NCI-H1694 (cell line): ENCODE results near the gene MRPL41.
"Not testable (repeated sequence)": the region's sequence is repeated elsewhere in the genome, so short reads cannot be mapped to it uniquely, and the experiment has no call there.

Experiments
- DNase-seq: peaks from one replicate; lab custom pipeline; 2025; lab: John Stamatoyannopoulos, UW

The MRPL41 gene

DNA sequence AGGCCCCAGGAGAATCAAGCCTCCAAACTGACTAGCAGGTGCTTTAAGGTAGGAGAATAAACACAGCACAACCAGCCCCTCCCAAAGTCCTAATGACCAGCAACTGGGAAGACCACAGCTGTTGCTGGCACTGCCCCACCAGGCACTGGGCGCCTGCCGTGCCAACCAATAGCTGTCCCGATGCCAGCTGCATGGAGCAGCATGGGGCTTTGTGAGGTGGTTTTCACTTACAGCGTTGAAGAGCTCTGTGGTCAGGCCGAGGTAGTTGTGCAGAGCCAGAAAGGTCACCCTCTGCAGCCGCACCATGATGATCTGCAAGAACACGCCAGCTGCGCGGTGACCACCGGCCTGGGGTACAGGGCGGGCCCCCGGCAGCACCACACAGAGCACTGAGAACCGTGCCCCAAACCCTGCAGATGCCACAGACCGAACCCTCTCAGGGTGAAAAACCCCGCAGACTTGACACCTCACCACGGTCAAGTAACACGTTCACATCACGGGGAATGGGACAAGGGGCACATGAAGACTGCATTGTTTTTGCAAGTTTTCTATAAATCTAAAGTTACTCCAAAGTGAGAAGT, 30.2 kb upstream of the MRPL41 start:
- no peak for DNase-seq

DNA sequence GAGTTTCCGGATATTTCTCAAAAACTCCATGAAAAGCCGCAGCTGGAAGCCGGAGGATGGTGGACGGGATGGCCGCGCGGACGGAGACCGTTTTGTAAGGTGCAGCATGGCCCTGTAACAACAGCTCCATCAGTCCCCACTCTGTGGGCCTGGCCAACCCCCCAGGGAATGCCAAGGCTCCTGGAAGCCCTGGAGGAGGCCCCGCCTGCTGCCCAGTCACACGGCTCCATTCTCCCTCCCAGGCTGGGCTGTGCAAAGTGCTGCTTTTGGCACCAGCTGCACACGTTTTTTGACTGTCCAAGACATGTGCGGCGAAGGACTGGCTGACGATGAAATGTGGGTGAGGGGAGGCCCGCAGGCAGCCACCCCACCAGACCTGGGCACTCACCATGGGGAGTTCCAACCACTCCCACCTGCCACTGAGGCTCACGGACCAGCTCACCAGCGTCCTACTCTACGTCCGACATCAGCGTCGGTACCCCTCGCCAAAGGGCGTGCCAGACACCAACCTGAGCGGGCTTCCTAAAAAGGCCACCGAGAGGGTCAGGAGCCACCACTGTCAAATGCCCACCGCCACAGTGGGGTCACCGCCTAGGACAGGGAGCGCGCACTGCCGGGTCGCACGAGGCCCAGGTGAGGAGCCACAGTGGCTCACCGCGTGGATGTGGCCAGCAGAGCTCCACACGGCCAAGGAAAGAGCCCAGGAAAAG, 28.8 kb upstream of the MRPL41 start:
- DNase-seq = no peak

DNA sequence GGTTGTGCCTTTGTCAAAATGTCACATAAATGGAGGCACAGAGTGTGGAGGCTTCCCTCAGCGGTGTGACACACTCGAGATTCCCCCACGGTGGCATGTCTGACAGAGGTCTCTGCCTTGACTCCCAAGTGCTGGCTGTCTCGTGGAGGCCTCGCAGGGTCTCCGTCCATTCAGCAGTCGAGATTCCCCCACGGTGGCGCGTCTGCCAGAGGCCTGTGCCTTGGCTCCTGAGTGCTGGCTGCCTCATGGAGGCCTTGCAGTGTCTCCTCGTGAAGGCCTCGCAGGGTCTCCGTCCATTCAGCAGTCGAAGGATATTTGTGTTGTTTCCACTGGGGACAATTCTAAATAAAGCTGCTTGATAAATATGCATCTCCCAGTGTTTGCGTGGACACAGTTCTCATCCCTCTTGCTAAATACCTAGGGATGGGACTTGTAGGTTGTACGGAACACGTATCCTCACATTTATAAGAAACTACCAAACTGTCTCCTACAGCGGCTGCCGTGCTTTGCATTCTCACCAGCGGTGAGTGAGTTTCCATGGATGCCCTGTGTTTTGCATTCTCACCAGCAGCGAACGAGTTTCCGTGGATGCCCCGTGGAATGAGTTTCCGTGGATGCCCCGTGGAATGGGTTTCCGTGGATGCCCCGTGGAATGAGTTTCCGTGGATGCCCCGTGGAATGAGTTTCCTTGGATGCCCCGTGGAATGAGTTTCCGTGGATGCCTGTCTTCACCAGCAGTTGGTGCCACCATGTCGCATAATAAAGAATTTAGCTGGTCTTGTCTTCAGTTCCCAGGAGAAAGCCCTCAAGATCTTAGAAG, 27.3 kb upstream of the MRPL41 start:
- DNase-seq = no peak

DNA sequence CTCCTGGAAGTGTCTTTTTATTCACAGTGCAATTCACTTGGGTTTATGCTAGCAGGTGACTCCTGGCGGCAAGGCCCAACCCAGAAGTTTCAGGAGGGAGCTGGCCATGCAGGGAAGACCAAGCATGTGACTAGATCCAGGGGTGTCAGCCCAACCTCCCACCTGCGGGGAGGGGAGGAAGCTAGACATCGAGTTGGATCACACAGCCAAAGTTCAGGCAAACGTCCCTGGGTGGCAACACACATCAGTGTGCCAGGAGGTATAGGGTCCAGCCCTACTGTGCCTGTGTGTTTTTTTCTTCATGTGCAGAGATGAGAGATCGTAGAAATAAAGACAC, 26.7 kb upstream of the MRPL41 start:
- no peak for DNase-seq

DNA sequence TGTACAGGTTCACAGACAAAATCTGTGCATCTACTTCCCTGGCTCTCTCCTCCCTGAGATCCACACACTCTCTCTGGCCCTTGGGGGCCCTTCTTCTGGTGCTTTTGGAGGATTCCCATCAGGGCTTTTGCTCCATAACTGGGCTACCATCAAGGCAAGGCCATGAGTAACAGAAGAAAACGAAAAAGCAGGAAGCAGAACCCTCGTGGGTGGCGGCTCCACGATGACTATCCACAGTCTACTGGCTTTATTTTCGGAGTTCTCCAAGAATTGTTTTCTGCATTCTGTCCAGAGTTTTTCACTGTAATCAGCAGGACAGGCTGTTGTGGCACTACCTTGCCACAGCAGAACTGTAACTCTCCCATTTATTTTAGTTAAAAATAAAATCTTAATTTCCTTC, 21.3 kb upstream of the MRPL41 start:
- DNase-seq = no peak

DNA sequence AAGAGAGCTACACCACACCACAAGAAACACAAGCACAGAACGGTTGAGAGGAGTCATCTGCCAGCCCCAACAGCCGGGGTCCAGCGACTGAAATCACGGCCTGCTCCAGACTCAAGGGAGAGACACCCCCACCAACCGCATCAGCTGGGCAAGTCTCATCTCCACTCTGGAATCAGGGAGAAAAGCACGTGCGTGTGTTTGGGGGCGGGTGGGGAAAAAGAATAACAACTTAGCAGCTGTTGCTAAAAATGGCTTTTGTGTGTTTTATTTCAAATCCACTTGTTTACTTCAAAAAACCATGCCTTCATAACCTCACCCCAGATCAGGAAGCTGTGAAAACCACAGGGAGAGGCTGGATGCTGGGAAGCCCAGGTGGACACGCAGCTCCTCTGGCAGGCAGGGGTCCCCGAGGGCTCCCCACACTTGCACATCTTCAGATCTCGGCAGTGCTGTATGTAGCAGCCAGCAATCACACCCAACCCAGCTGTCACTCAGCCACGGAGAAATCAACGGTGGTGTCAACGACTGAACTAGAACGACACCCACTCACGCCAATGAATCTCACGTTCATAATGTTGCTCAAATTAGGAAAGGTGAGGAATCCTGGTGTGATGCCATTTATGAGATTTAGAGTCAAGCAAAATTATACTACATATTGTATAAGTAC, 20.4 kb upstream of the MRPL41 start:
- DNase-seq = no peak

DNA sequence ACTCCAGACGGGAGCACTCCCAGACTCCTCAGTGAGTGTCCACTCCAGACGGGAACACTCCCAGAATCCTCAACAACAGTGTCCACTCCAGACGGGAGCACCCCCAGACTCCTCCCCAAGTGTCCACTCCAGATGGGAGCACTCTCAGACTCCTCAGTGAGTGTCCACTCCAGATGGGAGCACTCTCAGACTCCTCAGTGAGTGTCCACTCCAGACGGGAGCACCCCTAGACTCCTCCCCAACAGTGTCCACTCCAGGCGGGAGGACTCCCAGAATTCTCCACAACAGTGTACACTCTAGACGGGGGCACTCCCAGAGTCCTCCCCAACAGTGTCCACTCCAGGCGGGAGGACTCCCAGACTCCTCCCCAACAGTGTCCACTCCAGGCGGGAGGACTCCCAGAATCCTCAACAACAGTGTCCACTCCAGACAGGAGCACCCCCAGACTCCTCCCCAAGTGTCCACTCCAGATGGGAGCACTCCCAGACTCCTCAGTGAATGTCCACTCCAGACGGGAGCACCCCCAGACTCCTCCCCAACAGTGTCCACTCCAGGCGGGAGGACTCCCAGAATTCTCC, 18.7 kb upstream of the MRPL41 start:
- not testable (repeated sequence) for DNase-seq

DNA sequence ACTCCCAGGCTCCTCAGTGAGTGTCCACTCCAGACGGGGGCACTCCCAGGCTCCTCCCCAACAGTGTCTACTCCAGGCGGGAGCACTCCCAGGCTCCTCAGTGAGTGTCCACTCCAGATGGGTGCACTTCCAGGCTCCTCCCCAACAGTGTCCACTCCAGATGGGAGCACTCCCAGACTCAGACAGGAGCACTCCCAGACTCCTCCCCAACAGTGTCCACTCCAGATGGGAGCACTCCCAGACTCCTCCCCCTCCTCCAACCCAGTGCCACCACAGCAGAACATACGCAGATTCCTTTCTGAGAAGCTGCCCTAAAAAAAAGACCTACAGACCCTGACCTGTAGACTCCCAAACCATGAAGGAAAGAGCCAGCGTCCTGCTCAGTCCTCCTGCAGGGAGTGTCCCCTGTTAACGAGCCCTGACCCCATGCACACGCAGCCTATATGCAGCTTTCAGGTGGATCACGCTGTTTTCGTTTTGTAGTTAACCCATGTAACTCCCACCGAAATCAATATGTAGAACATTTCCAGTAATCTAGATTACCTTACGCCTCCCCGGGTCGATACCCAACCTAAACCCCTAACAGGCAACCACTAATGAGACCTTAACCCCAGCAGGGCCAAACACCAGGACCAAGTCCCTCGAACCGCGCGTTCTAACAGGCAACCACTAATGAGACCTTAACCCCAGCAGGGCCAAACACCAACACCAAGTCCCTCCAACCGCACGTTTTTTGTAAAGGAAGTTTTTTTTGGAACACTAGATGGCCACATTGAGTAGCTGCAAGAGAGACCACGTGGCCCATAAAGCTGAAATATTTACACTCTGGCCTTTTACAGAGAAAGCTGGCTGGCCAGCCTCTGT, 17.2 kb upstream of the MRPL41 start:
- DNase-seq = no peak

DNA sequence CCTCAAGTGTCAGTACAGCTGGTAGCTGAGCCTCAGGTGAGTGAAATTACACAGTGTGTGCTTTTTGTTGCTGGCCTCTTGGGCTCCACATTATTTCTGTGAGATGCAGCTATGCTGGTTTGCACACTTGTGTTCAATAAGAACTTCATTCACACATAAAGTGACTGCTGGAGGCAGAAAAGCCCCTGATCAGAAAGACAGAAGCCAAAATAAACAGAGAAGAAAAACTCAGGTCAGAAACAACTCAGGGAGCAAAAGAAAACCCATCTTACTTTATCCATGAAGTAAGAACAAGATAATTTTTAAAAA, 16.6 kb upstream of the MRPL41 start:
- DNase-seq = no peak

DNA sequence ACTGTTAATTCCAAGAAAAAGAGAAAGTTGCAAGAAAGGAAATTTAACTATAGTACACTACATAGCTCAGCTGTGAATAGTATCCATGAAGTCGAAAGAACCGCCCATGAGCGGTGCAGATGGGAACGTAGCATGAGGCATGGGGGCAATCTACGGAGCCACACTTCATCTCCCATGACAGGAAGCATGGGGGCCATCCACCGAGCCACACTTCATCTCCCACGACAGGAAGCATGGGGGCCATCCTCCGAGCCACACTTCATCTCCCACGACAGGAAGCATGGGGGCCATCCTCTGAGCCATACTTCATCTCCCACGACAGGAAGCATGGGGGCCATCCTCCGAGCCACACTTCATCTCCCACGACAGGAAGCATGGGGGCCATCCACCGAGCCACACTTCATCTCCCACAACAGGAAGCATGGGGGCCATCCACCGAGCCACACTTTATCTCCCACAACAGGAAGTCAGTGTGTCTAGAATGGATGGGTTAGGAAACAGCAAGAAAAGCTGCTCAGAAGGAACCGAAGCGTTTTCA, 15.0 kb upstream of the MRPL41 start:
- DNase-seq = not testable (repeated sequence)

DNA sequence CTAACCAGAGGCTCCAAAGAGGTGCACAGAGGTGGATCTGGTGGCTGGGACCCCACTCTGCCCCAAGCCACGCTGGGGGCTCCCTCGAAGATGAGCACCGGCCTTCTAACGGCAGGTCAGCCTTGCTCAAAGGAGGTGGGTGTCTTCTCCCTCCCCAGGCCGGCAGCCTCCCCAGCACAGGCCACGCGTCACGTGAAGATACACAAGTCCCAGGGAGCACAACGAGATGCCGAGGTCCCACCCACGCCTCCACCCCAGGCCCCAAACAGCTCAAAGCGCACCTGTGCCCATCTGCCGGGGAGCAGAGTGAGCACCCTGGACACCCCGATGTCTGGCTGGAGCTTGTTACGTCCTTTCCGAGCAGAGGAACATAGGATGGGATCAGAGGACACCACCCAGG, 13.6 kb upstream of the MRPL41 start:
- no peak for DNase-seq

DNA sequence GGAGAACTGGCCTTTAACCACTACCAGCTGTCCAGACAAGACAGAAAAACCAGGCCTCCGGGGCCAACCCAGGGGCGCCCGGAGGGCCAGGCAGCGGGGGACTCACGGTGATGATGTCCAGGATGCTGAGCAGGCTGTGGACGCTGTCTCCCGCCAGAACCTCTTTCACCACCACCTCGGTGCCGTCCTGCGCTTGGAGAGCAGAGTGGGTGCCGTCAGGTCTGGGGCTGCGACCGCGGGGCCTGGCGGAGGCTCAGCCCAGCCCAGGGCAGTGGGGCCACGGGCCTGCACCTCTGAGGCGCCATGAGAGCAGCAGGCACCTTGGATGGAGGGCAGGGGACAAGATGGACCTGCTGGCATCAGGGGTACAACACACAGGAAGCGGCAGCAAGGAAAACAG, 11.1 kb upstream of the MRPL41 start:
- DNase-seq = no peak

DNA sequence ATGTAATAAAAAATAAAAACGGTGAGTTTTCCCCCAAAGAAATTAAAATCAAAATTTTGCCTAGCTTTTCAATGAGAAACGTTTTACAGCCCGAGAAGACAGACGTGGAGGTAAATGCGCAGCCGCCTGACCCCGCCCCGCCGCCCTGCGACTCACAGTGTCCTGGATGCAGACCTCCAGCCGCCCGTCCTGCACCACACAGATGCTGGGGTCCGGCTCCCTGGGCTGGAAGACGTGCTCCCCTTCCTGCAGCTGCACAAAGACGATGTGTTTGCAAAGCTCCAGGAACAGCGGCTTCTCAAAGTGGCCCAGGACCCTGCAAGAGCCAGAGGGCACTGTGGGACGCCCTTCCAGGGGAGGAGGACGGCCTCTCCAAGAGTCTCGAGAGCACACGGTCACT, 9.2 kb upstream of the MRPL41 start:
- DNase-seq = no peak

DNA sequence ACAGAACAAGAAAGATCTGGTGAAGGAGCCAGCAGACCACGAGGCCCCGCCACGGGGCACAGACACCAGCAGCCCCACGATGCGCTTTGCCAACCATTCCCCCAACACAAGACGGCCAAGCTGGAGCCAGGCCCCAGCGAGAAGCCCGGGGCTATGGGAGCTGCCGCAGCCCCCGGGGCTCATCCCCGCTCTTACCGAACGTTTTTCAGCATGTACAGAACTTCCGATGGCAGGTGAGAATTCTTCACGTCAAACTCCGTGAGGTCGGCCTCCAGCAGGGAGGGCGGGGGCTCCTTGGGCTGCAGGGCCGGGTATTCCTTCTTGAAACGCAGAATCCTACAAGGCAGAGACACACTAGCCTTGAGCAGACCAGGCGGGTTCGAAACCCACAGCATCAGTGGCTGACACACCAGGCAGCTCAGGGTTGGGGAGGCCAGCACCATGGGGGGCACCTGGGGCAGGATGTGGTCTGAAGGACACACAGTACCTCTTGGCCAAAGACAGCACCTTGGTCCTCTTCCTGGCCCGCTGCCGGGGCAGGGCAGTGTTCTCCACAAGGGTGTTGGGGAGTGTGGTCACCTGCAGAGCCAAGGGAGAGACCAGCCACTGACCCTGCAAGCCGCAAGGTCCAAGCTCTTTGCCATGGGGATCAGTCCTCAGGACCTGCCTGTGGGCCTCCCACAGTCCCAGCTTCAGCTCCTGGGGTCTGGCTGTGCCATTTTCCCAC, 8.3 kb upstream of the MRPL41 start:
- no peak for DNase-seq

DNA sequence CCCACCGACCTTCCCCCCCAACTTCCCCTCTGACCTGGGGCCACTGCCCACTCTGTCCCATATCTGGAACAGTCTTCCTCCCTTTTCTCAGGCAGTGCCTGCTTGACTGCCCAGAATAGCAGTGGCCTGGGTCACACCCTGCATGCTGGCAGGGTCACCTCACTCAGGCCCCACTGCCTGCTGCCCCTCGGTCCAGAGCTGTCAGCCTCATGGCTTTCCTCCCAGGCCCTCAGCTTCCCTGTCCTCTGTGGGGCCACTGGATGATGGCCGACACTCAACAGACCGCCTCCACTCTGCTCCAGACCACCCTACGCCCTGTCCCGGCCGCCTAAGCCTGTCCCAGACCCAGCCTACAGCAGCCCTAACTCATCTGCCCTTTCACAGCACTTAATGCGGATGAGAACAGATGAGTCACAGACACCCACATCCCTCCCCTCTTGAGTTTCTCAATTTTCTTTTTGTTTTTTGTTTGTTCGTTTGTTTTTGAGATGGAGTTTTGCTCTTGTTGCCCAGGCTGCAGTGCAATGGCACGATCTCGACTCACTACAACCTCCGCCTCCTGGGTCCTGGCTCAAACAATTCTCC, 7.4 kb upstream of the MRPL41 start:
- no peak for DNase-seq

DNA sequence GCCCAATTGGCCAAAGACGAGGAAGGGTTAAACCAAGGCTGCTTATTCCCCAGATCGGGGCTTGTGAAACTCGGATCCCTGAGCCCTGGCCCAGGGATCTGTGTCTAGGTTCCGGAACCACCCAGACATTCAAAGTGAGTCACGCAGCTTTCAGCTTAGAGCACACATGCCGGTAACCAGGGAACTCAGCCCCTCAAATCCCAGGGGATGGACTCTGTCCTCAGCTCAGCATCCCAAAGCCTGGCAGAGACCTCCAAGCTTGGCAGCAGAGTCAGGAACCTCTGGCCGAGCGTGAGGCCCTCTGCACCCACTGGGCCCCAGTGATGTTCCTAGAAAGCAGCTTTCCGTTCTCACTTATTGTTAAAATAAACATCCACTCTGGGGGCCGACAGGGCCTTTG, 6.6 kb upstream of the MRPL41 start:
- DNase-seq = no peak

DNA sequence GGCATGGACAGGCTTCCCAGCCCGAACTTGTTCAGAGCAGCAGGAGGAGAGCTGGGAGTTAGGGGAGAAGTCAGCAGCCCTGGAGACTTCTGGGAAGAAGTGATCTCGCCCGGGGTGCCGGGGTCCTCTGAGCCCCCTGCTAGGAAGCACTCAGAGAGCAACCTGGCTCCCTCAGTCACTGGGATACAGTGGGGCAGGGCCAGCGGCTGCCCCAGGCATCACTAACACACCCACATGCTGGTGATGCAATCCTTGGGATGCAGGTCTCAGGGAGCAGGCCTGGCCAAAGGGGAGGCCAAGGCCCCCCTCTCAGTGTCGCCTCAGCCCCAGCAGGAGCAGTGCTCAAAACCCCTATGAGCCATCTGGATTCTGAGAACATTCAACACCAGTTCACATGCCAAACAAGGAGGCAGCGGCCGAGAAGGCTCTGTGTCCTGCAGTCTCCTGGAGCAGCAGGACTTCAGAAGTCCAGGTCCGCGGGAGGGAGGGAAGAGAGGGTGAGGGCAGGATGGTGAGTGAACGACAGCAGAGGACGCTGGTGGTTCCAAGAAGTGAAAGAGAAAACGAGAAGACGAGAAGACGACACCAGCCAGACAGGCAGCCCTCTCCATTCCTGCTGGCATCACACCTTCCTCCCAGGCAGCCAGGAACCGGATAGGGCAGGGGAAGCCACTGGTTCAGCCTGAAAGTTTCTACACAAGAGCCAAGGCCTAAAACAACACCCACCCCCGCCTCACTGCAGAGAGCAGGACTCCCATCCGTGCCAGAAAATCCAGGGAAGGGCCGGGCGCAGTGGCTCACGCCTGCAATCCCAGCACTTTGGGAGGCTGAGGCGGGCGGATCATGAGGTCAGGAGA, 3.8 kb upstream of the MRPL41 start:
- no peak for DNase-seq

DNA sequence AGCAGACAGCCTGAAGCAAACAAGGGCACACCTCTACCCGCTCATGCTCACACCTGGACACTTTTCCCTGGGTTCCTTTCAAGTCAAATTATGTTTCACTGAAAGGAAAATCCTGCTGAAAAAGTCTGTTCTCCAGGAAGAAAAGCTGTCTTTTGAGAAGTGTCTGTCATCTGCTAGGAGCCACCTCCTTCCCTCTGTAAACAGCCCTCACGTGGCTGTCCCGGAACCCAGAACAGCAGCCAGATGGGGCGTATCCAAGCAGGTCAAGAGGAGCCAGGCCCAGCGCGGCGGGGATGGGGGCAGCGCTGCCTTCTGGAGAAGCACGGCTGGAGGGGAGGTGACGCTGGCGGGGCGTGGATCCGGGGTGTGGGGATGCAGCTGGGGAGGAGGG, 1.5 kb upstream of the MRPL41 start, which contains the start of gene PNPLA7:
TSS of gene PNPLA7 (minus strand) at position 172 of the 391 bp plus-strand sequence. CDS start 205 bp downstream, outside the sequence.
- DNase-seq = peak; percentile 65

DNA sequence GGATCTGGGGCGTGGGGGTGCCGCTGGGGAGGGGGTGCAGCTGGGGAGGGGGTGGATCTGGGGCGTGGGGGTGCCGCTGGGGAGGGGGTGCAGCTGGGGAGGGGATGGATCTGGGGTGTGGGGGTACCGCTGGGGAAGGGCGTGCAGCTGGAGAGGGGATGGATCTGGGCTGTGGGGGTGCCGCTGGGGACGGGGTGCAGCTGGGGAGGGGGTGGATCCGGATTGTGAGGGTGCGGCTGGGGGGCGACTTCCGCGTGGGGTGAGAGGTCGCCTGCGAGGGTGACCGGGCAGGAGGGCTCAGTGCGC, 768 bp upstream of the MRPL41 start:
- DNase-seq = not testable (repeated sequence)
